ENCODE results near the gene TANGO6.

DNA sequence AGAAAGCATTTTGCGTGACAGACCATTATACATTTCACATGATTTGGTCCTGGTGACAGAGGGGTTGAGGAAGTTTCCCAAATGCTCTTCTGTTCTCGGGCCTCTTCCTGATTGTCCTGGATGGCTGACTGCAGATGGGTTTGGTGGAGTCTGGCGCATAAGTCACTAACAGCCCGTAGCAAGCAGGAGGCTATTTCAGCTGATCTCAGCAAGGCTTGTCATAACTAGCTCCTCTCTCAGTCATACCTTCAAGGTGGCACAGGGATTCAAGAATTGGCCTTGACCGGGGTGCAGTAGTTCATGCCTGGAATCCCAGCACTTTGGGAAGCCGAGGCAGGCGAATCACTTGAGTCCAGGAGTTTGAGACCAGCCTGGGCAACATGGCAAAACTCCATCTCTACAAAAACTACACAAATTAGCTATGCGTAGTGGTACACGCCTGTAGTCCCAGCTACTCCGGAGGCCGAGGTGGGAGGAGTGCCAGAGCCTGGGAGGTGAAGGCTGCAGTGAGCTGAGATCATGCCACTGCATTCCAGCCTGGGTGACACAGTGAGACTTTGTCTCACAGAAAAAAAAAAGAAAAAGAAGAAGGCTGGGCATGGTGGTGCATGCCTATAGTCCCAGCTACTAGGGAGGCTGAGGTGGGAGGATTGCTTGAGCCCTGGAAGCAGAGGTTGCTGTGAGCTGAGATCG, 193.2 kb downstream of the TANGO6 start:
- TF ChIP-seq POLR2A (IDR thresholded peaks at IDR 0.05) (no peak), CTCF (IDR thresholded peaks at IDR 0.05) (no peak)

Data from body of pancreas (tissue), 4 donors.